C4-2B (cell line): Measurements from ENCODE around the gene PER2.

ENCODE experiments used
- H3K27ac ChIP-seq: fragments of 450-650 bp; 2 replicates; pipeline ENCODE4 v1.5.1; 2017
- CTCF ChIP-seq: fragments of 450-650 bp; conservative IDR thresholded peaks from 2 replicates; pipeline ENCODE4 v1.5.1; 2017; ENCODE audit warnings: mild to moderate bottlenecking
- ZFX ChIP-seq: fragments of 450-650 bp; IDR thresholded peaks from 2 replicates; pipeline ENCODE4 v1.6.1; 2017

The PER2 gene

GRCh38 chr2:238240757-238241711, 47.4 kb downstream of the PER2 start:
- TF ChIP-seq CTCF (no peak), ZFX (no peak)
- H3K27ac ChIP-seq: peak overlapping the region; percentile 84; the same call in 1 of the 2 replicates

GRCh38 chr2:238239863-238240756, 48.3 kb downstream of the PER2 start, which contains the start of gene HES6:
Gene HES6 (minus strand): TSS chr2:238240038. CDS start chr2:238239905, 133 bp downstream.
- peak within 1 kb of the TSS; percentile 84 for H3K27ac ChIP-seq
- TF ChIP-seq ZFX: 0 out of 2 replicates have a peak, but pooled peaks have one; percentile 16
- no peak for TF ChIP-seq CTCF

GRCh38 chr2:238239543-238239862, 48.9 kb downstream of the PER2 start:
- TF ChIP-seq CTCF (no peak), ZFX (peak; percentile 65; the same call in 1 of the 2 replicates)

GRCh38 chr2:238238766-238239542, 49.5 kb downstream of the PER2 start:
- H3K27ac ChIP-seq: peak overlapping the region; percentile 84
- TF ChIP-seq ZFX (no peak), CTCF (no peak)

More at GRCh38 chr2:238239543-238239862, 48.9 kb downstream of the PER2 start:
- peak overlapping the region; percentile 84 for H3K27ac ChIP-seq

- H3K27ac ChIP-seq: peak overlapping the region; percentile 84
- TF ChIP-seq CTCF: no peak
- no peak for TF ChIP-seq ZFX
Observed at GRCh38 chr2:238238311-238238765, 50.1 kb downstream of the PER2 start.

- TF ChIP-seq ZFX (no peak), CTCF (no peak)
Observed at GRCh38 chr2:238237431-238238135, 50.8 kb downstream of the PER2 start.

More at GRCh38 chr2:238237431-238238135, 50.8 kb downstream of the PER2 start:
- no peak overlapping the region for H3K27ac ChIP-seq
